GM12865 (cell line): ENCODE measurements around the gene FFAR2.

Experiments
- DNase-seq: peaks from one replicate; pipeline ENCODE4 v3.0.0; 2010; ENCODE audit warnings: low read depth
- H3K4me3 ChIP-seq: 2 replicates; pipeline ENCODE4 v1.5.1; 2011; ENCODE audit warnings: mild to moderate bottlenecking, low read depth, low read length, control low read depth
- TF ChIP-seq, protein P1 (sequence below): IDR thresholded peaks from 2 replicates; pipeline ENCODE4 v1.5.1; 2011; ENCODE audit warnings: low read length, control low read depth, low read depth, inconsistent platforms; ENCODE audit not compliant: insufficient read depth; ENCODE audit errors: missing control alignments

The FFAR2 gene

GRCh38 chr19:35427187-35427586 is 20.9 kb upstream of the FFAR2 start:
- no peak for DNase-seq
- H3K4me3 ChIP-seq: no peak overlapping the region
- TF ChIP-seq, protein P1, sequence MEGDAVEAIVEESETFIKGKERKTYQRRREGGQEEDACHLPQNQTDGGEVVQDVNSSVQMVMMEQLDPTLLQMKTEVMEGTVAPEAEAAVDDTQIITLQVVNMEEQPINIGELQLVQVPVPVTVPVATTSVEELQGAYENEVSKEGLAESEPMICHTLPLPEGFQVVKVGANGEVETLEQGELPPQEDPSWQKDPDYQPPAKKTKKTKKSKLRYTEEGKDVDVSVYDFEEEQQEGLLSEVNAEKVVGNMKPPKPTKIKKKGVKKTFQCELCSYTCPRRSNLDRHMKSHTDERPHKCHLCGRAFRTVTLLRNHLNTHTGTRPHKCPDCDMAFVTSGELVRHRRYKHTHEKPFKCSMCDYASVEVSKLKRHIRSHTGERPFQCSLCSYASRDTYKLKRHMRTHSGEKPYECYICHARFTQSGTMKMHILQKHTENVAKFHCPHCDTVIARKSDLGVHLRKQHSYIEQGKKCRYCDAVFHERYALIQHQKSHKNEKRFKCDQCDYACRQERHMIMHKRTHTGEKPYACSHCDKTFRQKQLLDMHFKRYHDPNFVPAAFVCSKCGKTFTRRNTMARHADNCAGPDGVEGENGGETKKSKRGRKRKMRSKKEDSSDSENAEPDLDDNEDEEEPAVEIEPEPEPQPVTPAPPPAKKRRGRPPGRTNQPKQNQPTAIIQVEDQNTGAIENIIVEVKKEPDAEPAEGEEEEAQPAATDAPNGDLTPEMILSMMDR: no peak

- no peak overlapping the region for H3K4me3 ChIP-seq
- no peak for DNase-seq
- TF ChIP-seq, protein P1: no peak
These were observed 18.2 kb upstream of the FFAR2 start for GRCh38 chr19:35429698-35430408.

- no peak for DNase-seq
- TF ChIP-seq, protein P1: no peak
- H3K4me3 ChIP-seq: no peak overlapping the region
These were observed 17.5 kb upstream of the FFAR2 start for GRCh38 chr19:35430409-35431144.

DNA sequence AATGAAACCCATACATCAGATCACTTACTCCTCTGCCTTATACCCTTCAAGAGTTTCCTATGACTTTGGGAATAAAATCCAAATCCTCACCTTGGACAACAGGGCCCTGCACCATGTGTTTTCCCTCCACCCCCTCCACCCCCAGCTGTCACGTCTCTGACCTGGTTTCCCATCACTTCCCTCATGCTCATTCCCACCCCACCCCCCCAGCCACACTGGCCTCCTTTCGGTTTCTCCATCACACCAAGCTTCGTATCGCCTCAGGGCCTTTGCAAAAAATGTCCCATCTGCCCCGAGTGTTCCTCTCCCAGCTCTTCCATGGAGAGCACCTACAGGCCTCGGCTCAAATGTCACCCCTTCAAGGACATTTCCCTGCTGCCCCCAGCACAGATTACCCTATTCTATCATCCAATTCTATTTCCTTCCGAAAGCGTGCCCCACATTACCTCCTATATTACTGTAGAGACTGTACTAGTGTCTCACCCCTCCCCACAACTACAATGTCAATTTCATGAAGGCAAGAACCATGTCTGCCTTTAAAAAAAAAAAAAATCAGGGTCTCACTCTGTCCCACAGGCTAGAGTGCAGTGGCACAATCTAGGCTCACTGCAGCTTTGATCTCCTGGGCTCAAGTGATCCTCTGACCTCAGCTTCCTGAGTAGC is 16.8 kb upstream of the FFAR2 start:
- DNase-seq: no peak
- TF ChIP-seq, protein P1: no peak
- no peak overlapping the region for H3K4me3 ChIP-seq

- TF ChIP-seq, protein P1: no peak
- no peak overlapping the region for H3K4me3 ChIP-seq
- DNase-seq: no peak
These were observed 15.1 kb upstream of the FFAR2 start for GRCh38 chr19:35432911-35433310.

- H3K4me3 ChIP-seq: no peak overlapping the region
- DNase-seq: no peak
- TF ChIP-seq, protein P1: no peak
These were observed 14.6 kb upstream of the FFAR2 start for GRCh38 chr19:35433448-35433847.
